IMR-90 (cell line): Measurements from ENCODE around the gene HEYL.

Source experiments
- BHLHE40 ChIP-seq: fragments of 150-350 bp; IDR thresholded peaks from 2 replicates; pipeline ENCODE4 v1.6.1; 2016; ENCODE audit warnings: mild to moderate bottlenecking, low read depth, low read length
- CEBPB ChIP-seq: IDR thresholded peaks from 2 replicates; pipeline ENCODE4 v1.6.1; 2012; ENCODE audit warnings: low read depth, low read length, improper control_type of control experiment
- CTCF ChIP-seq: conservative IDR thresholded peaks from 2 replicates; pipeline ENCODE4 v1.5.1; 2012; ENCODE audit warnings: mild to moderate bottlenecking, low read depth, low read length, improper control_type of control experiment
- FOS ChIP-seq: fragments of 150-350 bp; IDR thresholded peaks from 2 replicates; pipeline ENCODE4 v1.6.1; 2016; ENCODE audit warnings: low read depth, low read length
- MAZ ChIP-seq: IDR thresholded peaks from 2 replicates; pipeline ENCODE4 v1.6.1; 2012; ENCODE audit warnings: low read depth, mild to moderate bottlenecking, low read length, improper control_type of control experiment, moderate library complexity, borderline replicate concordance
- MXI1 ChIP-seq: IDR thresholded peaks from 2 replicates; pipeline ENCODE4 v1.6.1; 2012; ENCODE audit warnings: low read depth, mild to moderate bottlenecking, low read length, moderate library complexity, borderline replicate concordance
- POLR2A ChIP-seq: IDR thresholded peaks from 2 replicates; pipeline ENCODE4 v1.6.1; 2012; ENCODE audit warnings: mild to moderate bottlenecking, low read depth, low read length
- RAD21 ChIP-seq: IDR thresholded peaks from 2 replicates; pipeline ENCODE4 v1.6.1; 2012; ENCODE audit warnings: low read length, improper control_type of control experiment
- TF ChIP-seq, protein P1 (sequence below): fragments of 150-350 bp; IDR thresholded peaks from 2 replicates; pipeline ENCODE4 v1.6.1; 2017; ENCODE audit warnings: mild to moderate bottlenecking, antibody characterized with exemption, low read length, low read depth

DNA sequence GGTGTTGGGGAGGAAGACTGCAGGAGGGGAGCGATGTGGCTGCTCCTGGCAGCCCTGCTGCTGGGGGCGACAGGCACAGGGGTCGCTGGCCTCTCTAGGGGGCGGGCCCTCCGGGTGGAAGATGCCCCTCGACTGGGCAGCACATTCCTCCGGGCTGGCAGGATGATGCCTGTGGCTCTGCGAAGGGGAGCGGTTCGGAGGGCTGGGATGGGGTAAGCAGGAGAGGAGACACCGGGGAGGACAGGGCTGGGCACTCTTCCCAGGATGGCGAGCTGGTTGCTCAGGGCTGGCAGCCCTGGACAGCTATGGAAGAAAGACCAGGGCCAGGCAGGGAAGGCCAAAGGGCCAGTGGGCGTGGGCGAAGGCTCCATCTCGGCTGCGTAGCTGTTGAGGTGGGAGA is 12.8 kb downstream of the HEYL start:
- TF ChIP-seq POLR2A (no peak), FOS (no peak), CTCF (no peak), RAD21 (no peak), MXI1 (no peak), BHLHE40 (no peak), CEBPB (no peak), MAZ (no peak)
- TF ChIP-seq, protein P1, sequence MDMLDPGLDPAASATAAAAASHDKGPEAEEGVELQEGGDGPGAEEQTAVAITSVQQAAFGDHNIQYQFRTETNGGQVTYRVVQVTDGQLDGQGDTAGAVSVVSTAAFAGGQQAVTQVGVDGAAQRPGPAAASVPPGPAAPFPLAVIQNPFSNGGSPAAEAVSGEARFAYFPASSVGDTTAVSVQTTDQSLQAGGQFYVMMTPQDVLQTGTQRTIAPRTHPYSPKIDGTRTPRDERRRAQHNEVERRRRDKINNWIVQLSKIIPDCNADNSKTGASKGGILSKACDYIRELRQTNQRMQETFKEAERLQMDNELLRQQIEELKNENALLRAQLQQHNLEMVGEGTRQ: no peak
